HG03521 (cell line): ENCODE results near the gene CCAR1.
"Not testable (repeated sequence)": the region's sequence is repeated elsewhere in the genome, so short reads cannot be mapped to it uniquely, and the experiment has no call there.

Source experiments
- ATAC-seq: cut with Tn5 transposase; IDR thresholded peaks from one replicate; pipeline ENCODE4 v1.9.1; 2021; ENCODE audit warnings: mild to moderate bottlenecking, moderate library complexity; ENCODE audit not compliant: unreplicated experiment

Gene CCAR1

GRCh38 chr10:68827592-68827959, 106.5 kb downstream of the CCAR1 start:
- not testable (repeated sequence) for ATAC-seq

GRCh38 chr10:68828083-68828601, 107.1 kb downstream of the CCAR1 start:
- ATAC-seq, result peak; percentile 39

- no peak for ATAC-seq
Observed at GRCh38 chr10:68828833-68829232, 107.8 kb downstream of the CCAR1 start.

- ATAC-seq, result no peak
Observed at GRCh38 chr10:68829521-68829920, 108.5 kb downstream of the CCAR1 start.

GRCh38 chr10:68829952-68830351, 108.9 kb downstream of the CCAR1 start:
- no peak for ATAC-seq

- ATAC-seq, result no peak
Observed at GRCh38 chr10:68831961-68832455, 111.0 kb downstream of the CCAR1 start.

GRCh38 chr10:68832601-68833000, 111.6 kb downstream of the CCAR1 start:
- no peak for ATAC-seq

- ATAC-seq, result no peak
Observed at GRCh38 chr10:68837626-68838322, 116.7 kb downstream of the CCAR1 start.

- not testable (repeated sequence) for ATAC-seq
Observed at GRCh38 chr10:68840650-68841049, 119.6 kb downstream of the CCAR1 start.
